Stimulated activated CD4-positive, alpha-beta T cell treated with anti-CD3 and anti-CD28 coated beads, Interleukin-12 subunit alpha, Interleukin-12 subunit beta, amount 100 ng/mL, for 48 hours (primary cell): ENCODE results near the gene NLRP8.
"Not testable (repeated sequence)": the region's sequence is repeated elsewhere in the genome, so short reads cannot be mapped to it uniquely, and the experiment has no call there.

Source experiments
- DNase-seq, 3 donors: peaks; one replicate each; pipeline ENCODE4 v3.0.0-alpha.2; 2020; ENCODE audit warnings: low read depth in 2 of 3, low spot score in 1 of 3

The NLRP8 gene

GRCh38 chr19:55947532-55947931 is at the start of gene NLRP8:
Gene NLRP8, plus strand, starts transcription at chr19:55947832.
- DNase-seq = no peak

GRCh38 chr19:55898911-55899310 is 48.7 kb upstream of the NLRP8 start:
- no peak for DNase-seq

GRCh38 chr19:55901369-55902079 is 46.1 kb upstream of the NLRP8 start:
- DNase-seq = no peak

- DNase-seq = no peak
Observed at GRCh38 chr19:55902080-55902751, 45.4 kb upstream of the NLRP8 start.

- no peak for DNase-seq
Observed at GRCh38 chr19:55907286-55907685, 40.3 kb upstream of the NLRP8 start.

- no peak for DNase-seq
Observed at GRCh38 chr19:55907746-55908145, 39.9 kb upstream of the NLRP8 start.

GRCh38 chr19:55909801-55910200 is 37.8 kb upstream of the NLRP8 start:
- no peak for DNase-seq

GRCh38 chr19:55912916-55913315 is 34.7 kb upstream of the NLRP8 start:
- no peak for DNase-seq

GRCh38 chr19:55913643-55914268 is 33.9 kb upstream of the NLRP8 start:
- no peak for DNase-seq

- no peak for DNase-seq
Observed at GRCh38 chr19:55923556-55923955, 24.1 kb upstream of the NLRP8 start.

- no peak for DNase-seq
Observed at GRCh38 chr19:55927991-55928390, 19.6 kb upstream of the NLRP8 start.

- DNase-seq = not testable (repeated sequence)
Observed at GRCh38 chr19:55929258-55929657, 18.4 kb upstream of the NLRP8 start.

GRCh38 chr19:55930996-55931515 is 16.6 kb upstream of the NLRP8 start:
- DNase-seq = no peak

- DNase-seq = no peak
Observed at GRCh38 chr19:55931936-55932386, 15.7 kb upstream of the NLRP8 start, which contains the start of gene NLRP13. Gene NLRP13, minus strand, starts transcription at chr19:55932336. Its CDS starts 25 bp downstream, at chr19:55932311.

- no peak for DNase-seq
Observed at GRCh38 chr19:55935206-55935605, 12.4 kb upstream of the NLRP8 start.

GRCh38 chr19:55939206-55939605 is 8.4 kb upstream of the NLRP8 start:
- DNase-seq = no peak

GRCh38 chr19:55940306-55940705 is 7.3 kb upstream of the NLRP8 start:
- no peak for DNase-seq

GRCh38 chr19:55950566-55950965 is 2.9 kb downstream of the NLRP8 start:
- DNase-seq = not testable (repeated sequence)

- DNase-seq = no peak
Observed at GRCh38 chr19:55956431-55956830, 8.8 kb downstream of the NLRP8 start.

- DNase-seq = no peak
Observed at GRCh38 chr19:55958356-55958755, 10.7 kb downstream of the NLRP8 start.

GRCh38 chr19:55959996-55960675 is 12.5 kb downstream of the NLRP8 start:
- no peak for DNase-seq
